Loucy (cell line): ENCODE measurements around the gene WASL.

Experiments
- CTCF ChIP-seq: fragments of 200-600 bp; sonication (generic); conservative IDR thresholded peaks from 2 replicates; pipeline ENCODE4 v1.5.1; 2014; ENCODE audit warnings: mild to moderate bottlenecking, antibody characterized with exemption, low read length
- EZH2phosphoT487 ChIP-seq: fragments of 200-600 bp; IDR thresholded peaks from 2 replicates; pipeline ENCODE4 v1.6.1; 2018; ENCODE audit warnings: antibody characterized with exemption, mild to moderate bottlenecking, moderate library complexity, borderline replicate concordance

GRCh38 chr7:123735539-123735938 is 13.3 kb downstream of the WASL start:
- TF ChIP-seq EZH2phosphoT487 (no peak), CTCF (no peak)
